ENCODE data around the gene BRD8. TPM values are rescaled to one million over a fixed set of nuclear protein-coding genes. Genes with fewer than 3 reads are reported as not detected.

The BRD8 gene
- polyA plus RNA-seq, 1 donor from 2014 or later = 27.3 TPM

DNA sequence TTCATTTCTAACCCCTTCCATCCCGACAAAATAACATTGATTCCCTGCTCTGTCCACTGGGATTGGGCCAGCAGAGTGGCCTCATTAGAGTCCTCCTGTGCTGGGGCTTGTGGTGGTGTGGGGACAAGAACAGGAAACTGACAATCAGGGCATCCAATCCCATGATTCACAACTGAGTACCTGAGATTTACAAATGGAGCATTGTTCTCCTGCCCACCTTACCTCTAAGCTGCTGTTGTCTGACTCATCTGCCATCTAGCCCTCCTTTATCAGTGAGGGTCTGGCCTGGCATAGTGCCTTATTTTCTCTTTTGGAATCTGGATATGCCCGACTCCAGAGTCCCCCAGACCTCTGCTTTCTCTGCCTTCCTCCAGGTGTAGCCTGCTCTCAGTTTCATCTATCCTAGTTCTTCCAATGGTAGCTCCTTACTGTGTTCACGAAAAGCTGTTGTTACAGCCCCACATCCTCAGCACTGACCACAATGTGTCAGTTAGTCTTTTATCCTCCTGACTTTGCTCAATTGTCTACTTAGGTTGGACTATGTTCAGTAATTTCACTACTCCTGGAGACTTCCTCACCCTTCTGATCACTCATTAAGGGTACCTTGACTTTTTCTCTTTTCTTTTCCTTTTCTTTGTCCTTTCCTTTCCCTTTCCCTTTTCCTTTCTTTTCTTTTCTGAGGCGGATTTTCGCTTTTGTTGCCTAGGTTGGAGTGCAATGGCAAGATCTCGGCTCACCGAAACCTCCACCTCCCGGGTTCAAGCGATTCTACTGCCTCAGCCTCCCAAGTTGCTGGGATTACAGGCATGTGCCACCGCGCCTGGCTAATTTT lies 81.2 kb downstream of the BRD8 start:
- Mint-ChIP-seq H3K36me3 (peaks cover 3% of the 10 kb centered on the region), H3K4me3 (no peak overlapping the region), H3K27me3 (peaks cover 6% of the 10 kb centered on the region), H3K27ac (no peak overlapping the region), H3K9me3 (no peaks in the 10 kb centered on the region), H3K4me1 (peaks cover 0 to 2% (median 1%) of the 10 kb centered on the region in 3 donors)

DNA sequence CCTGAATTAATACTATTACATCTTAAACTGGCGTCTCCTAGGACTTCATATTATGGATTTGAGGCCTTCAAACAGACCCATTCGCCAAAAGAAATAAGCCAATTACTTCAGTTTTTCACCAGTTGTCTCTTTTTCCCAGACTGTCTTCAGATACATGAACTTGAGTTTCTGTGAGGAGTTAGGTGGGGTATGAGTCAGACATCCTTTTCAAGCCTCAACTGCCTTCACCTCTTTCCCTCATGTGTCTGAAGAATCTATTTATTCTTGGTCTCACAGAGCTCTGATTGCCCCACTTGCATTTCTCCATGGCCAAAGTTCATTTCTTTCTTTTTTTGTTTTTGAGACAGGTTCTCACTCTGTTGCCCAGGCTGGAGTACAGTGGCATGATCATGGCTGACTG lies 82.1 kb downstream of the BRD8 start:
- Mint-ChIP-seq H3K36me3 (peaks cover 3% of the 10 kb centered on the region), H3K4me3 (no peak overlapping the region), H3K4me1 (peaks cover 0 to 1% (median under 1%) of the 10 kb centered on the region in 3 donors), H3K27me3 (peaks cover 6% of the 10 kb centered on the region), H3K9me3 (no peaks in the 10 kb centered on the region), H3K27ac (no peak overlapping the region)

DNA sequence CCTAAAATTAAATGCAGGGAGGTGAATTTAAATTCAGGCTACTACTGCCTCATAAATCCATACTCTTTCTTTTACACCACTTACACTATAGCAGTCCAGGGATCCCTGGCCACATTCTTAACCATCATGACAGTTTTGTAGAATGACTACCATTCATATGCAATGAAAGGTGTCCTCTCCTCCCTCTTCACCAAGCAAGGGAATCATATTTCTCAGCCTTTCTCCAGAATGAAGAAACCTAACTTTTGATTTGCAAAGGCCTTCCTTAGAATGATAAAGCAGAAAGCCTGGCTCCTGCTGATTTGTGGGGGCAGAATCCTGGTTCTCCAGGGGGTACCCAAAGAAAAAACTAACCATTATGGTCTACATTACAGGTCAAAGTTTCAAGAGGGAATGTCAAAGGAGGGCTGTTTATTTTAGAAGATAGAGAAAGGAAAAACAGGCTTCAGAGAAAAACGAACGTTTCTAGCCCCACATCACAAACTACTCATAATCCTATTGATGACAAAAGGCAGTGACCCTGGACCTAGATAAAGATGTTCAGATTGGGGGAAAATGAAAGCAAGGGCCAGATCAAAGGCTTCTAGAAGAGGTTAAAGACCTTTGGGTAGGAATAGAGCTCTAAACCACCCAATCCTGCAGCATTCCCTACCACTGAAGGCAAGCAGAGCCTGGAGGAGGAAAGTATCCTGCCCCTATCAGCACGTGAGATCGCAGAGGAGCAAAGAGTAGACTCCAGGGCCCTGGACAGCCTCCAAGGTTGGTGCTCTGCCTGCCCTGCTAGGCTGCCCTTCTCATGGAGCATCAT lies 83.1 kb downstream of the BRD8 start:
- H3K4me1 Mint-ChIP-seq = no peaks in the 10 kb centered on the region
- no peaks in the 10 kb centered on the region for H3K9me3 Mint-ChIP-seq
- H3K4me3 Mint-ChIP-seq = no peak overlapping the region
- no peak overlapping the region for H3K27ac Mint-ChIP-seq
- peaks cover 8% of the 10 kb centered on the region for H3K27me3 Mint-ChIP-seq
- peaks cover 3% of the 10 kb centered on the region for H3K36me3 Mint-ChIP-seq

DNA sequence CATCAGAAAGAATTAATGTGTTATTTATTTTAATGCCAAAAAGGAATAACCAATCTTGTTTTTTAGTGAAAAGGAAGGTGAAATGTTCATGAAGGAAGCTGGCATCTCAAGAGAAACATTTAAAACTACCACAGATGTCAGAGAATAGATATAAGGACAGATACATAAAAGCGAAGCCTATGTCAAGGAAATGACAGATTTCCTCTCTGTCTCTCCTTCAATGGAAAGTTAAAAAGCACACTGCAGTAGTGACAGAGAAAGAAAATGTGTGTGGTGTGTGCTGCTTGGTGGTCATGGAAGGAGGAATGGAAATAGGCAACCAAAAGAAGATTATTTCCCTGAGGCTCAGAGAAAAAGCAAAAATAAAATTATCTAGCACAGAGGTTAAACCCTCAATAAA lies 85.4 kb downstream of the BRD8 start:
- H3K4me1 Mint-ChIP-seq = no peaks in the 10 kb centered on the region
- H3K4me3 Mint-ChIP-seq = no peak overlapping the region
- H3K36me3 Mint-ChIP-seq = no peaks in the 10 kb centered on the region
- no peaks in the 10 kb centered on the region for H3K9me3 Mint-ChIP-seq
- H3K27ac Mint-ChIP-seq = no peak overlapping the region
- H3K27me3 Mint-ChIP-seq = peaks cover 6% of the 10 kb centered on the region

DNA sequence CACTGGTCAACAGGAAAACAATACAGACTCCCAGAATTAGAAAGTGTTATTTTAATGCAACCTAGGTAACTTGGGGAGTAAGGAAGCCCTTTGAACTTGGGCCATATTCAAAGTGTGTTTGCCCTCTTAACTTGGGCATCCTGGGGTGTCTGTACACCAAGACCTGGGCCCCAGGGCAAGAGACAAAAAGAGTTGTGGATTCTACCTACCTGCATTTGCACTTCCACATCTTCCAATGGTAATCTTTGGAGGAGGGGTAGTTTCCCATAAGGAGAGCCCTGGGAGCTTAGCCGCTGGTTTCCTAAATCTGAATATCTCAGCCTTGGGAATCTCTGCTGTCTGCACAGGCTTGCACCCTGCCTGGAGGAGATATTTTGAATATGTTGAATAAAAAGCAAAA lies 86.1 kb downstream of the BRD8 start:
- H3K27me3 Mint-ChIP-seq = peaks cover 6% of the 10 kb centered on the region
- H3K36me3 Mint-ChIP-seq = no peaks in the 10 kb centered on the region
- no peaks in the 10 kb centered on the region for H3K4me1 Mint-ChIP-seq
- no peak overlapping the region for H3K4me3 Mint-ChIP-seq
- no peaks in the 10 kb centered on the region for H3K9me3 Mint-ChIP-seq
- H3K27ac Mint-ChIP-seq = no peak overlapping the region

DNA sequence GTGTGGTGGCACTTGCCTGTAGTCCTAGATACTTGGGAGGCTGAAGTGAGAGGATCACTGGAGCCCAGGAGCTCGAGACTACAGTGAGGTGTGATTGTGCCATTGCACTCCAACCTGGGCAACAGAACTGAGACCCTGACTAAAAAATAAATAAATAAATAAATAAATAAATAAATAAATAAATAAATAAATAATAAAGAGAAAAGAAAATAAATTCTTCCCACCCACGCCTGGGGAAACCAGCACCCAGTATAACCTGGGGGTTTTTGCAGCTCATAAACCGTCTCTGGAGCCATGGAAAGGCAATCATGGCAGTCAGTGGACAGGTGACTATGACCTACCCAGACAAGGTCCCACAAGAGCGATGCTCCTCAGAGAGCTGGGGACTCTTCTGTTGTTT lies 86.7 kb downstream of the BRD8 start:
- Mint-ChIP-seq H3K4me1 (no peaks in the 10 kb centered on the region), H3K9me3 (no peaks in the 10 kb centered on the region), H3K36me3 (no peaks in the 10 kb centered on the region), H3K4me3 (no peak overlapping the region), H3K27me3 (peaks cover 4% of the 10 kb centered on the region), H3K27ac (no peak overlapping the region)

Other genes starting within 250 kb of the BRD8 start
- gene FAM13B, start 145.6 kb downstream of the BRD8 start, polyA plus RNA-seq = 34.2 TPM
- not detected for gene WNT8A, start 94.6 kb downstream of the BRD8 start, polyA plus RNA-seq
- gene NME5, start 39.2 kb downstream of the BRD8 start, polyA plus RNA-seq = not detected
- gene KIF20A, start 482 bp upstream of the BRD8 start, polyA plus RNA-seq = not detected
- gene CDC23, start 34.7 kb upstream of the BRD8 start, polyA plus RNA-seq = 16.1 TPM
- not detected for gene GFRA3, start 96.0 kb upstream of the BRD8 start, polyA plus RNA-seq
- not detected for gene CDC25C, start 153.2 kb upstream of the BRD8 start, polyA plus RNA-seq
- 20.4 TPM for gene FAM53C, start 159.6 kb upstream of the BRD8 start, polyA plus RNA-seq
- gene KDM3B, start 174.1 kb upstream of the BRD8 start, polyA plus RNA-seq = 18.1 TPM

All from IgD-negative memory B cell (primary cell).